Tibial artery (tissue), 4 donors: ENCODE data around the gene CCT3.
"Not testable (repeated sequence)": the region's sequence is repeated elsewhere in the genome, so short reads cannot be mapped to it uniquely, and the experiment has no call there.

Source experiments
- DNase-seq, 2 donors: peaks; one replicate each; pipeline ENCODE4 v3.0.0-alpha.2; 2019
- H3K27ac ChIP-seq, 2 donors: fragments of 200-600 bp; sonication (generic) in 1 of 2; 1 replicate in 1 of 2; 2 replicates in 1 of 2; pipeline ENCODE4 v1.5.1; 2018 to 2019; ENCODE audit warnings: mild to moderate bottlenecking in 1 of 2
- H3K27me3 ChIP-seq, 2 donors: fragments of 200-600 bp; sonication (generic) in 1 of 2; one replicate each; pipeline versions ENCODE4 v1.5.1 to v1.6.0; 2016 to 2019
- H3K36me3 ChIP-seq, 3 donors: fragments of 200-600 bp; sonication (generic) in 2 of 3; one replicate each; pipeline ENCODE4 v1.5.1; 2016 to 2019; ENCODE audit warnings: mild to moderate bottlenecking in 2 of 3
- H3K4me1 ChIP-seq, 4 donors: fragments of 200-600 bp; sonication (generic) in 2 of 4; 1 replicate in 3 of 4; 2 replicates in 1 of 4; pipeline ENCODE4 v1.5.1; 2016 to 2019
- H3K4me3 ChIP-seq, 2 donors: fragments of 200-600 bp; sonication (generic) in 1 of 2; 1 replicate in 1 of 2; 2 replicates in 1 of 2; pipeline ENCODE4 v1.5.1; 2018 to 2019; ENCODE audit warnings: mild to moderate bottlenecking in 2 of 2
- H3K9me3 ChIP-seq, 3 donors: fragments of 200-600 bp; sonication (generic) in 1 of 3; one replicate each; pipeline ENCODE4 v1.5.1; 2016 to 2019
- CTCF ChIP-seq, 2 experiments: fragments of 200-600 bp in 1 of 2; fragments of 450-650 bp in 1 of 2; IDR thresholded peaks; one replicate each; pipeline ENCODE4 v1.5.1; 2017 to 2019; ENCODE audit warnings: antibody characterized with exemption in 2 of 2, mild to moderate bottlenecking in 1 of 2, moderate library complexity in 1 of 2
- intact Hi-C: fragments of 100-400 bp; cut with DNase I; formaldehyde crosslinking; loops from one replicate; pipeline ENCODE4 v1.15.0; 2023; ENCODE audit warnings: low total_unique reads

The CCT3 gene

DNA sequence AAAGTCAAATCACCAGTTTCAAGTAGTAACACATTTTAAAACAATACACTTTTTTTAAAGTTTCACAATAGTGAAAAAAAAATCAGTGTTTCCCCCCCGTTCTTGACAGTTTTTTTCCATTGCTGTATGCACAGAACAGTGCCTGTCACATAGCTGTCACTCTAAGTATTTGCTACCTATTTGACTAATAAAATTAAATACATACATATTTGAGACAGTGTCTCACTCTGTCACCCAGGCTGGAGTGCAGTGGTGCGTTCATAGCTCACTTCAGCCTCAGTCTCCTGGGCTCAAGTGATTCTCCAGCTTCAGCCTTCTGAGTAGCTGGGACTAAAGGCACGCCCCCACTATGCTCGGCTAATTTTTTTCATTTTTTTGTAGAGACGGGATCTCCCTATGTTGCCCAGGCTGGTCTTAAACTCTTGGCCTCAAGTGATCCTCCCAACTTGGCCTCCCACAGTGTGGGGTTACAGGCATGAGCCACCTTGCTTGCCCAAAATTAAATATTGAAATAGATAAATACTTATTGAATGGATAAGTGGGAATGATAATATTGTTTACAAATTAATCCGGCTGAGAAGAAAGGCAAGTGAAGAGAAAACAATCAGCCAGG lies 18.3 kb upstream of the CCT3 start:
- no peak overlapping the region for H3K27ac ChIP-seq
- intact Hi-C loops, result no loop called here

DNA sequence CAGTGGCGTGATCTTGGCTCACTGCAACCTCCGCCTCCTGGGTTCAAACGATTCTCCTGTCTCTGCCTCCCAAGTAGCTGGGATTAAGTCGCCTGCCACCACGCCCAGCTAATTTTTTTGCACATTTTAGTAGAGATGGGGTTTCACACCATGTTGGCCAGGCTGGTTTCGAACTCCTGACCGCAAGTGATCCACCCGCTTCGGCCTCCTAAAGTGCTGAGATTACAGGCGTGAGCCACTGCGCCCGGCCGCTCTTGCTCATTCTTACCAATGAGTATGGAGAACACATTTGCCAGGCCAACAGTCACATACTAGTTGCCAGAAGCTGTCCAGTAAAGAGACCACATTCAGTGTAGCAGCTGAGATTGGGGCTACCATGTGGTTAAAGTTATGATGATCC lies 14.4 kb upstream of the CCT3 start:
- DNase-seq, intact Hi-C loops: not testable (repeated sequence)

More for the DNA sequence above, 18.3 kb upstream of the CCT3 start:
- Histone ChIP-seq H3K36me3 (no peaks in the 10 kb centered on the region), H3K27me3 (peaks cover 0 to 41% of the 10 kb centered on the region in 2 donors), H3K4me1 (peaks cover 0 to 4% (median 0%) of the 10 kb centered on the region in 4 donors), H3K9me3 (no peaks in the 10 kb centered on the region), H3K4me3 (no peak overlapping the region)
- no peak for TF ChIP-seq CTCF (IDR thresholded peaks at IDR 0.05)
- DNase-seq, result no peak

DNA sequence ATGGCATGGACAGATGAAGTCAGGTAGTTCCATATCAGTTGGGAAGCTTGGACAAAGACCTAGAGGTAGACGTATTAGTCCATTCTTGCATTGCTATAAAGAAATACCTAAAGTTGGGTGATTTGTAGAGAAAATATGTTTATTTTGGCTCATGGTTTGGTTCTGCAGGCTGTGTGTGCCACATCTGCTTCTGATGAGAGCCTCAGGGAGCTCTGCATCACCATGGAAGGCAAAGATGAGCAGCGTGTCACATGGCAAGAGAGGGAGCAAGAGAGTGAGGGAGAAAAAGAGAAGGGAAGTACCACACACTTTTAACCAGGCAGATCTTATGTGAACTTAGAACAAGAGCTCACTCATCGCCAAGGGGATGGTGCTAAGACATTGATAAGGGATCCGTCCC lies 9.2 kb upstream of the CCT3 start:
- DNase-seq, result no peak
- no peak overlapping the region for H3K27ac ChIP-seq
- no peaks in the 10 kb centered on the region for H3K9me3 ChIP-seq
- H3K4me1 ChIP-seq, result no peaks in the 10 kb centered on the region
- no peaks in the 10 kb centered on the region for H3K36me3 ChIP-seq
- intact Hi-C loops, result no loop called here
- TF ChIP-seq CTCF (IDR thresholded peaks at IDR 0.05), result no peak
- no peak overlapping the region for H3K4me3 ChIP-seq
- peaks cover 0 to 15% of the 10 kb centered on the region in 2 donors for H3K27me3 ChIP-seq

More for the DNA sequence above, 14.4 kb upstream of the CCT3 start:
- not testable (repeated sequence) for H3K36me3 ChIP-seq, H3K4me1 ChIP-seq, H3K4me3 ChIP-seq, H3K27ac ChIP-seq, H3K9me3 ChIP-seq
- peaks cover 0 to 27% of the 10 kb centered on the region in 2 donors for H3K27me3 ChIP-seq

DNA sequence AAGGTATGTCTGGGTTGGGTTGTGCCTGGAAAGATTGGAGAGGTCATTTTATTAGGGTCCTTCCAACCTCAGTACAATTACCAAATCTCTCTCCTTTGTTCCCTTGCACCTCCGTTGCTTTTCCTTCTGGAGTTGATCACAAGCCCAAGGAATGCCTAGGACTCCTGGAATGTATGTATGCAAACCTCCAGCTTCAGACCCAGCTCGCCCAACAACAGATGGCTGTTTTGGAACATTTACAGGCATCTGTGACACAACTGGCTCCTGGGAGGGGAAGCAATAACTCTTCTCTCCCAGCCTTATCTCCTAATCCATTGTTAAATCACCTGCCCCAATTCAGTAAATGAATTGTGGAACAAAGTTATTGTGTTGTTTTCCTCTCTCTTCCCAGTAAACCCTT lies 8.5 kb upstream of the CCT3 start:
- no peaks in the 10 kb centered on the region for H3K9me3 ChIP-seq
- no peaks in the 10 kb centered on the region for H3K36me3 ChIP-seq
- H3K4me1 ChIP-seq, result no peaks in the 10 kb centered on the region
- no peak overlapping the region for H3K4me3 ChIP-seq
- H3K27me3 ChIP-seq, result peaks cover 0 to 15% of the 10 kb centered on the region in 2 donors
- H3K27ac ChIP-seq, result no peak overlapping the region
- DNase-seq, result no peak
- no peak for TF ChIP-seq CTCF (IDR thresholded peaks at IDR 0.05)
- intact Hi-C loops, result no loop called here

DNA sequence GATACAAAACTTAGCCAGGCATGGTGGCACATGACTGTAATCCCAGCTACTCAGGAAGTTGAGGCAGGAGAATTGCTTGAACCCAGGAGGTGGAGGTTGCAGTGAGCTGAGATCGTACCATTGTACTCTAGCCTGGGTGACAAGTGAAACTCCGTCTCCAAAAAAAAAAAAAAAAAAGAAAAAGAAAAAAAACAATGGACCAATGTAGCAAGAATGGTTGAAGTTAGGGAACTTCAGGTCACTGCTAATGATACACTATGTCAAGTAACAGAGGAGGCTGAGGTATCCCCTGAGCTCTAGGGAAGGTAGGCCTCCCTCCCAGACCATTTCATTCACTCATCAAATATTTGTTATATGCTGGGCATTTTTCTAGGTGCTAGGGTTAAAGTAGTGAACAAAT lies 7.9 kb upstream of the CCT3 start:
- H3K4me1 ChIP-seq, DNase-seq, H3K27ac ChIP-seq, intact Hi-C loops, H3K36me3 ChIP-seq, H3K9me3 ChIP-seq, H3K4me3 ChIP-seq: not testable (repeated sequence)
- H3K27me3 ChIP-seq, result peaks cover 0 to 15% of the 10 kb centered on the region in 2 donors

- no peak for DNase-seq
- Histone ChIP-seq H3K27me3 (peaks cover 0 to 15% of the 10 kb centered on the region in 2 donors), H3K9me3 (no peaks in the 10 kb centered on the region), H3K36me3 (no peaks in the 10 kb centered on the region), H3K4me1 (no peaks in the 10 kb centered on the region), H3K4me3 (no peak overlapping the region), H3K27ac (no peak overlapping the region)
- intact Hi-C loops, result no loop called here
- no peak for TF ChIP-seq CTCF (IDR thresholded peaks at IDR 0.05)
Measured at GRCh38 chr1:156344409-156344808, 6.3 kb upstream of the CCT3 start.
